Large intestine (tissue), 3 donors: ENCODE measurements around the gene PLEKHA5. TPM values are rescaled to one million over a fixed set of nuclear protein-coding genes. Genes with fewer than 3 reads are reported as not detected.

ENCODE experiments used
- DNase-seq, 2 donors: peaks; one replicate each; pipeline versions ENCODE4 v3.0.0 to v3.0.0-alpha.2; 2013
- H3K27ac ChIP-seq: one replicate; pipeline ENCODE4 v1.5.1; 2013; ENCODE audit warnings: low read length
- H3K27me3 ChIP-seq: 2 replicates; pipeline ENCODE4 v1.6.1; 2013; ENCODE audit warnings: low read length; ENCODE audit not compliant: control insufficient read depth, insufficient read depth
- H3K36me3 ChIP-seq: 2 replicates; pipeline ENCODE4 v1.6.1; 2013; ENCODE audit warnings: low read length; ENCODE audit not compliant: control insufficient read depth, insufficient read depth
- H3K4me1 ChIP-seq: one replicate; pipeline ENCODE4 v1.6.1; 2013; ENCODE audit warnings: low read length; ENCODE audit not compliant: control insufficient read depth, insufficient read depth
- H3K4me3 ChIP-seq: one replicate; pipeline ENCODE4 v1.5.1; 2013; ENCODE audit warnings: low read length
- H3K9me3 ChIP-seq: one replicate; pipeline ENCODE4 v1.6.1; 2013; ENCODE audit warnings: mild to moderate bottlenecking, low read depth, low read length, moderate library complexity; ENCODE audit not compliant: control insufficient read depth
- WGBS: methylation state at CpG from one replicate; pipeline ENCODE4 v1.1.5; 2013; ENCODE audit warnings: low lambda C conversion rate; ENCODE audit not compliant: insufficient coverage; 5-methylcytosine and 5-hydroxymethylcytosine counted together
- polyA plus RNA-seq: library from polyadenylated mRNA; unstranded; fragments of 120-200 nt; gene quantifications from one replicate; pipeline ENCODE4 v1.2.1, GENCODE V29; 2013

PLEKHA5 gene
- polyA plus RNA-seq, 1 donor = 43.8 TPM

DNA sequence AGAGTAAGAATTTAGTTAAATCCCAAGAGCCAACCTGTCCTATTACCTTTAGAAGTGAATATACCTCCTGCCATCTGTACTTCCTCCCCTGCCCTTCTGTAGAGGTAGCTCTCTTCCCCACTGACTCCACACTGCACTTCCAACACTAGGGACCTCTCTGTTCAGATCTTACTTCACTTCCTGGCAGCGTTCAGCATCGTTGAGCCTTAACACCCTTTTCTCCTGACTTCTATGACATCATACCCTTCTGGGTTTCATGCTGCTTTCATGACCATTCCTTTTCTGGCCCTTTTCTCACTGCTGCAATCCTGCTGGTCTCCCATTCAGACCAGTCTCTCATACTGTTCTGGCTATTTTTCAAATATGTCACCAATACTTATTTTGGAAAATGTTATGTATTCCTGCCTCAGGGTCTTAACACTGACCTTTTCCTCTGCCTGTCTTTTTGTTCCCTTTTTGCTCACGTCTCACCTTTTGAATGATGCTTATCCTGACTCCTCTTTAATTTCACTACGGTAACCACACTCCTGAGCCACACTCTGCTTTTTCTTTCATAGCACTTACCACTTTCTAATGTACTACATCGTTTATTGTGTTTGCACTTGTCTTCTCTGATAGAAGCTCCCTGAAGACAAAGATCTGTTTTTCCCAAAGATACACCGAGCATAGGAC lies 67.6 kb downstream of the PLEKHA5 start:
- Histone ChIP-seq H3K27ac (no peak overlapping the region), H3K4me3 (no peak overlapping the region), H3K27me3 (no peaks in the 10 kb centered on the region), H3K4me1 (no peaks in the 10 kb centered on the region), H3K9me3 (no peaks in the 10 kb centered on the region), H3K36me3 (no peaks in the 10 kb centered on the region)
- no peak for DNase-seq
- WGBS = 88% methylated on average over 1 of the region's 6 CpGs

DNA sequence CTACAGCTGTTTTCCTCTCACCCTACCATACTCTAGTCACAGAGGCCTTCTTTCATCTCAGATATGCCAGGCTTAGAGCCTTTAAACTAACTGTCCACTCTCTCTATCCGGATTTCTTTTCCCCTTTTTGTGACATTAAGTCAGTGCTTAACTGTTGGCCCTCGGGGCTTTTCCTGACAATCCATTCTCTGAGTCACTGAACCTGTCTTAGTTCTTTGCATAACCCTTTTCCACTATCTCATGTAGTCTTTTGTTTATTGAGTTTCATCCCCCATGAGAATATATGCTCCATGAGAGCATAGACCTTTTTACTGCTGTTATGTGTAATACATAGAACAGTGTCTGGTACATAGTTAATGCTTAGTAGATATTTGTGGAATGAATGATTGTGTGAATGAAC lies 68.7 kb downstream of the PLEKHA5 start:
- Histone ChIP-seq H3K36me3 (no peaks in the 10 kb centered on the region), H3K9me3 (no peaks in the 10 kb centered on the region), H3K4me3 (no peak overlapping the region), H3K27ac (no peak overlapping the region), H3K4me1 (no peaks in the 10 kb centered on the region), H3K27me3 (no peaks in the 10 kb centered on the region)
- no peak for DNase-seq
- WGBS = 46% methylated on average over 2 of the region's 2 CpGs

DNA sequence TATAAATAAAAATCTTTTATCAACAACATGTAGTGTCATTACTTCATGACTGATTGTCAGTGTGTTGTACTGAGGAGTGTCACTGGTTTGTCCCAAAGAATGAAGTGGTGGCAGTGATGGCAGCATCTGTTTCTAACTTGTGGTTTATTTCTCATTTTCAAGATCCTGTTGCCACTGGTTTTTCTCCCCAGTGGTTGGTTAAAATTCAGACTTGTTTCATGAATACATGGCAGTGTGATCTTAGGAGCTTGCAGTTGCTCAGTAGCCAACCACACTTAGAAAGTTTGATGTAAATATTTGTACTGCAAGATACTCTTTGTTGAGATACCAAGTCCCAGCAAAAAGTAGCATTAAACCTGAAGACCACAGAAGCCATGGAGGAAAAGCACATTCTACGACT lies 69.8 kb downstream of the PLEKHA5 start:
- 100% methylated on average over 1 of the region's 1 CpG for WGBS
- no peak for DNase-seq
- no peaks in the 10 kb centered on the region for H3K9me3 ChIP-seq
- no peaks in the 10 kb centered on the region for H3K36me3 ChIP-seq
- no peaks in the 10 kb centered on the region for H3K27me3 ChIP-seq
- H3K4me1 ChIP-seq = no peaks in the 10 kb centered on the region
- no peak overlapping the region for H3K4me3 ChIP-seq
- no peak overlapping the region for H3K27ac ChIP-seq

DNA sequence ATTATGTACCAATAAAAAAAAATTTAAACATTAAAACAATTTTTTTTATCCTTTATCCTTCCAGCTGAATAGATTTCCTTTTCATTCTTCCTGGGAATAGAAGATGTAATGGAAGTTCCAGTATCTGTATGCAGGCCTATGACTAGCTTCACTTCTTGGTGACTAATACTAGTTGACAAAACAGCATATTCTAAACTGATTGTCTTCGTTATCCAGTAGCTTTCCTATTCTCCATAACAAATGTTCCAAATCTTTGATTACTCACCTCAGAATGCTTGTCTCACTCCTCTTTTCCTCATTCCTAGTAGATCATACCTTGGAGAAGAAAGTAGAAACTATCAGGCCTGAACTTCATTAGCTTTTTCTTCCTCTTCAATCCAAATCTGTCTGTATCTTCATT lies 70.7 kb downstream of the PLEKHA5 start:
- WGBS = 100% methylated on average over 1 of the region's 1 CpG
- Histone ChIP-seq H3K9me3 (no peaks in the 10 kb centered on the region), H3K27ac (no peak overlapping the region), H3K4me3 (no peak overlapping the region), H3K4me1 (no peaks in the 10 kb centered on the region), H3K27me3 (no peaks in the 10 kb centered on the region), H3K36me3 (no peaks in the 10 kb centered on the region)
- DNase-seq = no peak

DNA sequence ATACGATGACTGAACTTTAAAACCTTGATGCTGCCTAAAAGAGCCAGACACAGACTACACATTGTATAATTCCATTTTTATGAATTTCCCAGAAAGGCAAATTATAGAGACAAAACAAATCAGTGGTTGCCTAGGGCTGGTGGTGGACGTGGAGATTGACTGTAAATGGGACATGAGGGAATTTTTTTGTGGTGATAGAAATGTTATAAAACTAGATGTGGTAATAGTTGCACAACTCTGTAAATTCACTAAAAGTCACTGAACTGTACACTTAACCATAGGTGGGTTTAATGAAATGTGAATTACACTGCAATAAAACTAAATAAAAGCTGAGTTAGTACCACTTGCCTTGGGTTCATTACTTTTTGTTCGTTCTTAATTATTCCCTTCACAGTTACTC lies 72.1 kb downstream of the PLEKHA5 start:
- H3K27me3 ChIP-seq = no peaks in the 10 kb centered on the region
- H3K4me3 ChIP-seq = no peak overlapping the region
- H3K4me1 ChIP-seq = peaks cover 4% of the 10 kb centered on the region
- no peak overlapping the region for H3K27ac ChIP-seq
- H3K36me3 ChIP-seq = no peaks in the 10 kb centered on the region
- 73% methylated on average over 2 of the region's 3 CpGs for WGBS
- no peak for DNase-seq
- H3K9me3 ChIP-seq = no peaks in the 10 kb centered on the region

DNA sequence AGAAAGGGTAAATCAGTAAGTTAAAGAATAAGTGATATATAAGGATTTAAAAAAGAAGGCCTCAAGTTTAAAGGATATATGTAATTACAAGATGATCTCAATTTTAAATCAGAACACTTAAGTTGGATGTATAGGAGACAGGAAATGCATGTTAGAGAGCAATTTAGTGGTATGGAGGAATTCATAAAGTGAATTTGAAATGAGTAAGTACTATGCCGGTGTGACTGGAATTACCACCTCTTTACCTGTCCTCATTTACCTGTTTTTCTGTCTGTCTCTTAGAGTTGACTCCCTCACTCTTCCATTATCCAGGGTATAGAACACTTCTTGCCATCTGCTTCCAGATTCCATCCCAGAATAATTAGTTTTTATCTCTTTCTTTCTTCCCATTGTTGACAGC lies 73.5 kb downstream of the PLEKHA5 start:
- DNase-seq = no peak
- Histone ChIP-seq H3K4me1 (peaks cover 4% of the 10 kb centered on the region), H3K4me3 (no peak overlapping the region), H3K36me3 (no peaks in the 10 kb centered on the region), H3K27me3 (no peaks in the 10 kb centered on the region), H3K27ac (no peak overlapping the region), H3K9me3 (no peaks in the 10 kb centered on the region)
- no CpG with 5 or more reads among the region's 1 CpG for WGBS

DNA sequence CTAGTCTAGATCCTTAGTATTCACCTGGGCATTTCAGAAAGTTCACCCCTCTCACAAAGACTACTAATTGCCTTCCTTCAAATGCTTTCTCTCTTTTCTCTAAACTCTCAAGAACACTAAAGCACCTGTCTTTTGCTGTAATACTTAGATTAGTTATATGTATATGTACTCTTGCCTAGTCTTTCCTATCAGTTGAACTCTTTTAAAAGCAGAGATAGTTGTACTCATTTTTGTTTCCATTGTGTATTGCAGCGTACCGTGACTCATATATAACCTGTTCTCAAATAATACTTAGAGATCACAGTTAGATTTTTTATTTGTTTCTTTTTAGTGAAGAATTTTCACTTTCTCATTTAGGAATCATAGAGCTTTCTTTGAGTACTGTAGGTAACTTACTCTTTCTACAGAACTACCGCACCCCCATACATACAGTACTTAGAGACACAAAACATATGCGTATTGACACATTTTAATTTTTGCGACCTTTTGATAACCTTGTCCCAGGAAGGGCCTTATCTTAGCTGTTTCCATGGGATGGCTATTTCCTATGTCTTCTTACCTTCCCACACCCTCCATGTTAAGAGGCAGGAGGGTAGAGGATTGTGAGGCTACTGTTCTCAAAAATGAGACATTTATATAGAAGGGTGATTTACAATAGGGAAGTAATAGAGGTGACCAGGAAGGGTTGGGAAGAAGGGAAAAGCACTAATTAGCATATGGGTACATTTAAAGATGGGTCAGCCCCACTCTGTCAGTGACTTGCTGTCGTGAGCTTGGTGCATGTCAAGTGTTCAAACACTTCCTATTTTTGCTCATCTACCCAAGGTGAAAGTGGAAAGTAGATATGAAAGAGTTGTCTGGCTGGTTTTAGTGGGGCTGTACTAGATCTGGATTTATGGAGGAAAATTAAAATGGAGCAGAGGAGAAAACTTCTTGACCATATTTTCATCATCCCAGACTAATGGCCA lies 74.3 kb downstream of the PLEKHA5 start:
- no peak overlapping the region for H3K4me3 ChIP-seq
- peaks cover 4% of the 10 kb centered on the region for H3K4me1 ChIP-seq
- no peaks in the 10 kb centered on the region for H3K27me3 ChIP-seq
- H3K9me3 ChIP-seq = no peaks in the 10 kb centered on the region
- 90% methylated on average over 5 of the region's 6 CpGs for WGBS
- no peaks in the 10 kb centered on the region for H3K36me3 ChIP-seq
- DNase-seq = no peak
- H3K27ac ChIP-seq = no peak overlapping the region

DNA sequence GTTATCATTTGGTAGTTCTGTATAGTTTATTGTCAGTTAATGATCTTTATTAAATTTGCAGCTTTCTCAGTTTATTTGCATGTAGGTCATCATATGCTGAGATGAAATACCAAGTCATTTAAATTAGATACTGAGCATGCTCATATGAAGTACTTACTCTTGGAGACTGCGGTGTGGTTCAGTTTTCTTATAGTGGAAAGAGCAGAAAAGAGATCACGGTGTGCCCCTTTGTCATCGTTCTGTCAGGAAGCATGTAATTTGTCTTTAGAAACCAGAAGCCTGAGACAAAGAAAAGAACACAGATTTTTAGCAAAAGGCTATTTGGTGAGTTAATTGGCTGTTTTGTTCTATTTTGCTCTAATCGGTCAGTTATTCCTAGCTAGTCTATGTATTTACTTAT lies 75.6 kb downstream of the PLEKHA5 start:
- Histone ChIP-seq H3K36me3 (no peaks in the 10 kb centered on the region), H3K27me3 (no peaks in the 10 kb centered on the region), H3K9me3 (no peaks in the 10 kb centered on the region), H3K4me3 (no peak overlapping the region), H3K27ac (no peak overlapping the region), H3K4me1 (peaks cover 4% of the 10 kb centered on the region)
- no peak for DNase-seq
- no CpG with 5 or more reads among the region's 4 CpGs for WGBS

DNA sequence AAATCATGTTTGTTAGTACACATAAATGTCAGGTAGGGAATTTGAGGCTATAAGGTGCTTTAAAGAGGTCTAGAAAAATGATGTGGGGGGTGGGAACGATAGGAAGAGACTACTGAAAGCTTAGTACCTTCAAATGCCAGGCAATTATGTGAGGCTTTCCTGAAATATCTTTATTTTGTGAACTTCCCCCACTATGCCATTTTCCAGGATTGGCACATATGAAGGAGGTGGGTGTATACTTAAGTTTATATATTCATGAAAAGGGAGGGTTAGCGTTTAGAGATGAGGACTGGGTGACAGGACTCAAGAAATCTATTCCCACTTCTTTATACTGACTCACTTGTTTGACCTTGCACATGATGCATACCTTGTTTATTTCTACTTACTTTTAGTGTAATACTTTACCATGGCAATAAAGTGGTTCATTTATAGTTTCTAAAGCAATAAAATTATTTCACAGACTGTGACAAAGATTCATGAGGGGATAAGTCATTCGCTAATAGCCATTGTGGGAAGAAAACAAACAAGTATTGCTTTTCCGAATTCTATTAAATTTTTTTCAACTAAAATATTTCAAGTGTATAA lies 77.1 kb downstream of the PLEKHA5 start:
- Histone ChIP-seq H3K4me3 (no peak overlapping the region), H3K27me3 (no peaks in the 10 kb centered on the region), H3K36me3 (no peaks in the 10 kb centered on the region), H3K27ac (no peak overlapping the region), H3K4me1 (peaks cover 4% of the 10 kb centered on the region), H3K9me3 (peaks cover 3% of the 10 kb centered on the region)
- 100% methylated on average over 2 of the region's 4 CpGs for whole genome bisulfite sequencing
- DNase-seq = peak in 1 of 2 donors; percentile 21

DNA sequence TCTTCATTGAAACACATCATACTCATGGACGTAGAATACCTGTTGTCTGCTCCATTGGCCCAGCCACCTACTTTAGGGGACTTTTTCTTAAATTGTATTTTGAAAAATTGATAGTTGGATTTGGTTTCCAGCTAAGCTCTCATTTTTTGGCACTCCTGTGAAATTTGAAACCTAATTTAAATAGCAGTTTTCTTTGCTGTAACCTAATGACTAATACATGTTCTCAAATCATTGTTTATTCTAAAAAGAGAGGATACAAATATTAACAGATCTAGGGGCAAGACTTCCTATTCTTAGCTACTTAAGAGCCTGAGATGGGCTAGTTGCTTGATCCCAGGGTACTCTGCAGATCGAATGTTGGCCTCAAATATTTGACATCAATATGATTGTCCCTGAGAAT lies 78.9 kb downstream of the PLEKHA5 start:
- H3K9me3 ChIP-seq = peaks cover 3% of the 10 kb centered on the region
- H3K27me3 ChIP-seq = no peaks in the 10 kb centered on the region
- H3K4me1 ChIP-seq = peaks cover 4% of the 10 kb centered on the region
- WGBS = 43% methylated on average over 2 of the region's 2 CpGs
- DNase-seq = no peak
- no peak overlapping the region for H3K4me3 ChIP-seq
- no peak overlapping the region for H3K27ac ChIP-seq
- no peaks in the 10 kb centered on the region for H3K36me3 ChIP-seq
